Subcutaneous abdominal adipose tissue (tissue), 5 donors: ENCODE measurements around the gene DCAF8.

Experiments used
- H3K27ac ChIP-seq: one replicate; pipeline ENCODE4 v1.7.0; 2013; ENCODE audit warnings: low read depth, mild to moderate bottlenecking, inconsistent platforms, low read length, moderate library complexity
- H3K27me3 ChIP-seq, 5 donors: one replicate each; pipeline ENCODE4 v1.7.0; 2013; ENCODE audit warnings: low read length in 5 of 5, inconsistent platforms in 1 of 5; ENCODE audit not compliant: control insufficient read depth in 5 of 5, insufficient read depth in 4 of 5
- H3K36me3 ChIP-seq, 5 donors: one replicate each; pipeline ENCODE4 v1.7.0; 2013; ENCODE audit warnings: low read length in 5 of 5; ENCODE audit not compliant: control insufficient read depth in 5 of 5, insufficient read depth in 5 of 5
- H3K4me1 ChIP-seq, 5 donors: one replicate each; pipeline ENCODE4 v1.7.0; 2013; ENCODE audit warnings: low read length in 5 of 5, mild to moderate bottlenecking in 3 of 5, moderate library complexity in 1 of 5; ENCODE audit not compliant: control insufficient read depth in 5 of 5, insufficient read depth in 5 of 5
- H3K4me3 ChIP-seq, 5 donors: one replicate each; pipeline ENCODE4 v1.7.0; 2013; ENCODE audit warnings: low read length in 5 of 5, low read depth in 1 of 5
- H3K9ac ChIP-seq, 5 donors: one replicate each; pipeline ENCODE4 v1.7.0; 2013; ENCODE audit warnings: low read length in 5 of 5, mild to moderate bottlenecking in 4 of 5, moderate library complexity in 3 of 5
- H3K9me3 ChIP-seq, 5 donors: one replicate each; pipeline ENCODE4 v1.7.0; 2013; ENCODE audit warnings: low read length in 5 of 5; ENCODE audit not compliant: control insufficient read depth in 5 of 5
- donor health status: healthy.
- donor health status: healthy.
- donor health status: healthy.
- donor health status: healthy.
- donor health status: healthy.

Gene DCAF8

DNA sequence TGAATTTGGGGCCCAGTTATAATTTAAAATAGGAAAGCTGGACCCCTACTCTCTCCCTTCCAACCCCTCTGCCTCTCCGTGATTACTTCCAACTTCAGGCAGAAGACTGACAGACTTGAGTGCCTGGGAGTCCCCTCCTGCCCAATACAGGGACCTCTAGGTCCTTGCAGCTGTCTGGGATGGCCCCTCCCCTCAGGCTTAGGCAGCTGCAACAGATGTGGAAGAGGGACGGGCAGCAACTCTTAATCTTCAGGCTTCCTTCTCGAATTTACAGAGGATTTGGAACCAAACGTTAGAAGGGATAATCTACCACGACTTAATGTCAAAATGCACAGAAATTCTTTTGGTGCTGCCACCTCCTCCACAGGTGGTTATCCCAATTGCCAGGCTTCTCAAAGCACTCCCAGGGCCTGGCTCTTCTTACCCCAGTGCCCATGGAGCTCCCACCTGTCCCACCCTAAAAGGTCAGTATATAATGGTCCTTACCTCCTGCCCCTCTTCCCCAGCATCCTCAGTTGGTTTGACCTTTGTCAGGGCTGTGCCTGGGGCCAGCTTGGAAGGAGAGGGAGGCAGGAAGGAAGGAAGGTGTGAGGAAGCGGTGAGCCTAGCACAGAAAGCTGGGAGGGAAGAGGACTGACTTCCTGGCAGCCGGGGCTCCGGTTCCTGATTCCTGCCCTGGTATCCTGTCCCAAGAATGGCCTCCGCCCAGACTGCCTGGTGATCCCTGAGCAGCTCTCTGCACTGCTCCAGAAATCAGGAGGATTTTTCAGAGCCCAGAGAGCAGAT, 54.4 kb downstream of the DCAF8 start:
- Histone ChIP-seq H3K4me3 (peak overlapping the region in 2 of 5 donors; percentile 19 to 27), H3K9ac (peak overlapping the region; percentile 21 to 61 (median 38)), H3K36me3 (peaks cover 12 to 56% (median 33%) of the 10 kb centered on the region in 5 donors), H3K27ac (peak overlapping the region; percentile 91), H3K27me3 (no peaks in the 10 kb centered on the region), H3K4me1 (peaks cover 6 to 68% (median 58%) of the 10 kb centered on the region in 5 donors), H3K9me3 (no peaks in the 10 kb centered on the region)

DNA sequence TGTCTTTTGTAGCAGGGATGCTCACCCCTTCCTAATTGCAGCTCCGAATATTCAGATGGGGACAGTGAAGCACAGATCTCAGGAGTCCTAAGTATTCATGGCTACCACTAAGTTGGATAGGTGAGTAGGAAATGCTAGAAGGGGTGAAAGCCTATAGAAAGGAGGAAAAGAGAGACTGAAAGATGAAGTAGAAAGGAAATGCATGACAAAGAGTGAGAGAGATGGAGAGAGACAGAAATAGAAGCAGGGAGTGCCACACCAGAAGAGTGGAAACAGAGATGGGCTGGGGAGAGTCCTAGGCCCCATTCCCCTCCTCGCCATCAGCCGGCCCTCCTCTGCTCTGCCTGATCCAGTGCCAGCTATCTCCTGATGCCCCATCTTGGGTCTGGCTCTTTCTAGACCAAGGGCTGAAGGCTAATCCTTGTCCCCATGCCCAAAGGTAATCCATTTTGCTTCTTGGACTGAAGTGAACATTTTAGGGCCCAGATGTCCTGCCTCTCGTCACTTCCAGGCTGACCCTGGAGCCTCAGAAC, 55.2 kb downstream of the DCAF8 start:
- Histone ChIP-seq H3K9ac (peak overlapping the region in 4 of 5 donors; percentile 21 to 47 (median 30)), H3K27ac (peak overlapping the region; percentile 91), H3K4me1 (peaks cover 6 to 68% (median 58%) of the 10 kb centered on the region in 5 donors), H3K36me3 (peaks cover 5 to 48% (median 26%) of the 10 kb centered on the region in 5 donors), H3K27me3 (no peaks in the 10 kb centered on the region), H3K9me3 (no peaks in the 10 kb centered on the region), H3K4me3 (peak overlapping the region in 1 of 5 donors; percentile 92)

DNA sequence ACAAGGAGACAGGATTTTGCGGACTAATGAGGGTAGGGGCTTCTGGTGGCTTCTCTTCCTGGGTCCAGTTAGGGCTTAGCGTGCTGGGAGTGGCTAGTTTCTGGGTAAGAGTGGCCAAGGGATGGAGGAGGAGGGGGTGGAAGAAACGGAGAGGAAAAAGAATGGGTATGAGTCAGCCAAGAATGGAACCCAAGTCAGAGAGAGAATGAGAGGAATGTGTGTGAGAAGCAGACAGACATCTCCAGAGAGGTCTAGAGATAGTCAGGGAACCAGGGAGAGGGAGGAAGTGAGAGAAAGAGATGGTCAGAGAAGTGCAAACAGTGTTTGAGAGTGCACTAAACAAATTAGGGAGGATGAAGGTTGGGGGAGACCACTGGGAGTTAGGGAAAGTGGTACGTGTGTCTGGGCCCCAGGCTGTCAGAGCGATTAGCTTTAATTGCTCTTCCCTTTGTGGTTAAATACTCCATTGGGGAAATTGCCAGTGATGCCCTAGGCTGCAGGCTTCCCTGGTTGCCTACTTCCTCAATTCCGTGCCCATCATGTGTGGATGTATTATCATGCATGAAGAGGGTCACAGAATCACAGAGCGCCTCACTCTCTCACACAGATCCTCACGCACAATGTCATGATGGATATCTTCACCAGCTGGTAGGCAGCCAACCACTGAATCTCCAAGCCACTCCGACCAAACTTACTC, 55.8 kb downstream of the DCAF8 start:
- Histone ChIP-seq H3K9ac (peak overlapping the region; percentile 3 to 98 (median 95)), H3K36me3 (peaks cover 0 to 42% (median 22%) of the 10 kb centered on the region in 5 donors), H3K9me3 (no peaks in the 10 kb centered on the region), H3K27me3 (no peaks in the 10 kb centered on the region), H3K27ac (peak overlapping the region; percentile 91), H3K4me3 (peak overlapping the region; percentile 60 to 93 (median 85)), H3K4me1 (peaks cover 6 to 68% (median 58%) of the 10 kb centered on the region in 5 donors)

DNA sequence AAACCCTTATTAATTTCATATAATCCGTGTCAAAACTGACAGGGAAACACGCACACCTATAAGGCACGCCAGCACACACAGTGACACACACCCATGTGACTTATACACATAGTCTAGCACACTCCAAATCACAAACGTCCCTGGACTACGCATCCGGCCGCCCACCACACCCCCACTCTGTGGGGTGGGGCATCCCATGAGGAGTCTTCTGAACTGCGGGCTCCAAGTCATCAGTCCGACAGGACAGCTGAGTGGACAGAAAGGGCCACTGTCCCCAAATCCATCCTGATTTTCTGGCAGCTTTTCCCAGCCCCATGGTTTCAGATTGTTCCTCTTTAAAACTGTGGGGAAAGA, 56.3 kb downstream of the DCAF8 start:
- peaks cover 6 to 68% (median 58%) of the 10 kb centered on the region in 5 donors for H3K4me1 ChIP-seq

DNA sequence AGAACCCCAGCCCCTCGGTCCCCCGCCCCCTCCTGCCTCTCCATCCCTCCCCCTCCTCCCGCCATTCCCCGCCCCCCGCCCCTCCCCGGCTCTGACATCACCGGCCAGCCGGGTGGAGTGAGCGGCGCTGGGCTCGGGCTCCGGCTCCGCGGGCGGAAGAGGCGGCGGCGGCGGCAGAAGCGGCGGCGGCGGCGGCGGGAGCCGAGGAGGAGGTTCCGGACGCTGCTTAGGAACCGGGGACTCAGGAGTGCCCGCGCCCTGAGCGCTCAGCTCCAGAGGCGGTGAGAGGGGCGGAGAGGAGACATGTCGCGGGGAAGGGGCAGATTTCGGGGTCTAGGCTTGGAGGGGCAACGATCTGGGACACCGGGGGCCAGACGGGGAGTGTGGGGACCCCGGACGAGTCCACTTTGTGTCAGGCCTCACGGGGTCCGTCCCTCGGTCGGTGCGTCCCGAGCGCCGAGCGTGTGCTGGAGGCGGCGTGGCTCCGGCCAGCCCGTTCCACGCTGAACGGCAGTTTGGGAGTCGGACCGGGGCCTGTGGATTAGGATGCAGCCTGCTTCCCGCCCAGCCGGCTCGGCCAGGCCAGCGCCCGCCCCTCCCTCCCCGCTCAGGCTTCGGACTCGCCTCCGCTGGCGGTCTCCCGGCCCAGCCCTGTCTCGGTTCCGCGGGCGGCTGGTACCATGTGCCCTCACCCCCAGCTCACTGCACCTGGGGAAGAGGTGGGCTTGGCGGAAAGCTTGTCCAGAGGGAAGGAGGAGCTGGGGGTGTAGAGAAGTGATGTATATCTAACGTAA, 56.9 kb downstream of the DCAF8 start, which contains the start of gene PEA15:
PEA15 (plus strand) TSS at position 143 of the 794 bp plus-strand sequence. CDS start 6,161 bp downstream, outside the sequence.
- Histone ChIP-seq H3K27me3 (no peaks in the 10 kb centered on the region), H3K4me3 (peak within 1 kb of the TSS; percentile 60 to 93 (median 85)), H3K36me3 (peaks cover 0 to 31% (median 17%) of the 10 kb centered on the region in 5 donors), H3K4me1 (peaks cover 6 to 63% (median 55%) of the 10 kb centered on the region in 5 donors), H3K27ac (peak within 1 kb of the TSS; percentile 91), H3K9me3 (no peaks in the 10 kb centered on the region), H3K9ac (peak within 1 kb of the TSS; percentile 39 to 98 (median 95))

More for the DNA sequence above, 56.3 kb downstream of the DCAF8 start:
- H3K27me3 ChIP-seq: no peaks in the 10 kb centered on the region
- H3K4me3 ChIP-seq: peak overlapping the region; percentile 60 to 93 (median 85)
- peaks cover 0 to 36% (median 17%) of the 10 kb centered on the region in 5 donors for H3K36me3 ChIP-seq
- H3K9me3 ChIP-seq: no peaks in the 10 kb centered on the region
- H3K27ac ChIP-seq: peak overlapping the region; percentile 91
- peak overlapping the region; percentile 3 to 98 (median 95) for H3K9ac ChIP-seq

DNA sequence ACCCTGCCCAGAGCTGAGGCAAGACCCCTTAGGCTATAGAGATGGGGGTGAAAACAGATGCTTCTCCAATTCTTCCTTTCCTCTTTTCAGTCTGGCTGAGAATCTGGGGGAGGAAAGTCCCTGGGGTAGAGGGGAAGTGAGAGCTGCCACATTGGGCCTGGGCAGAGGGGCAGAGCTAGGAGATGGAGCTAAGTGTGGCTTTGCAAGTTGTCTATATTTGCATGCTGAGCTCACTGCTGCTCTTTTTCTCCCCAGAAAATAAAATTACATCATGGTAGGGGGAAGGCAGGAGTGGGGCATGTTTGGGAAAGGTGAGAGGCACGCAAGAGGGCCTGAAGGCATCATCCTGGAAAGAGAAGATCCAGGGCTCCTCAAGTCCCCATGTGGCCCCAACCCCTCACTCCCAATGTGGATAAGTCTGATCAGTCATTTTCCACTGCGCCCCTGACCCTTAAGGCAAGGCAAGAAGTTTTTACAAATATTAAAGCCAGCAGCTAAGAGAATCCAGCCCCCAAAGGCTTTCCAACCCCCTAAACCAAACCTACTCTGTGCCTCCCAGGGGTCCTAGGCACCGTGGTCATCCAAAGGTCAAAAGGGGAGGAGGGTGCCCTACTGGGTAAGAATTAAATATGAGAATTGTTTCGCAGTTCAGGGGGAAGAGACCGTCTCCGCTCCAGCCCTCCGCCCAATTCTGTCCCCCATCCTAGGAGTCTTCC, 57.7 kb downstream of the DCAF8 start:
- peaks cover 3 to 55% (median 47%) of the 10 kb centered on the region in 5 donors for H3K4me1 ChIP-seq
- H3K27ac ChIP-seq: peak overlapping the region; percentile 68
- H3K9ac ChIP-seq: peak overlapping the region in 1 of 5 donors; percentile 63
- peaks cover 0 to 25% (median 10%) of the 10 kb centered on the region in 5 donors for H3K36me3 ChIP-seq
- no peaks in the 10 kb centered on the region for H3K9me3 ChIP-seq
- H3K27me3 ChIP-seq: no peaks in the 10 kb centered on the region
- peak overlapping the region in 4 of 5 donors; percentile 37 to 50 (median 42) for H3K4me3 ChIP-seq

DNA sequence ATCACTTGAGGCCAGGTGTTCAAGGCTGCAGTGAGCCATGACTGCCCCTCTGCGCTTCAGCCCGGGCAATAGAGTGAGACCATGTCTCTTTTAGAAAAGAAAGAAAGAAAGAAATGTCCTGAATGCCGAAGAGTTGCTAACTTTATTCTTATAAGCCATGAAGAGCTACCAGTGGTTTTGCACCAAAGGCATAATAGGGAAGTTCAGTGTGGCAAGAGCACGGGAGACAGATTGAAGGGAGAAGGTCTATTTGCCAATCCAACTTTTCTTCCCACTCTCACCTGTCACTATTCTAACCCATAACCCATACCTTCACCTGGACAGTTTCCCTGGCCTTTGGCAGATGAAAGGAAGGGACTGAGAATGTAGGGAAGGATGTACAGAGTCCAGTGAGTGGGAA, 61.6 kb downstream of the DCAF8 start:
- Histone ChIP-seq H3K27me3 (no peaks in the 10 kb centered on the region), H3K4me1 (peaks cover 0 to 16% (median 13%) of the 10 kb centered on the region in 5 donors), H3K27ac (no peak overlapping the region), H3K9me3 (no peaks in the 10 kb centered on the region), H3K9ac (no peak overlapping the region), H3K4me3 (no peak overlapping the region), H3K36me3 (no peaks in the 10 kb centered on the region)

DNA sequence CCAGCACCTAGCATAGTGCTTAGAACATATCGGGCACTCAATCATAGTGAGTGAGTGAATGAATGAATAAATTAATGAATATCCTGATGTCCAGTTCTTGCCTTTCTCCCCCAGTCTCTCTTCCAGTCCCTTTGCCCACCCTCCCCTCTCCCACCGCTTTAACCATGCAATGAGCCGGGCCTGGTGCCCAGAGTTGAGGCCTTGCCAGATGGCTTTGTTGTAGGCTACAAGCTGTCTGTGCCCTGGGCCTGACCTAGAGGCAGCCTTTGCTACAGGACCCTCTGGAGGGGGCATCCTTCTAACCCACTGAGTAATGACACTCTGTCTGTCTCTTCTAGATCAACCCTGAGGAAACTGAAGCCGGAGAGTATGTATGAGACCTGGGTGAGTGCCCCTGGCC, 65.1 kb downstream of the DCAF8 start:
- no peak overlapping the region for H3K4me3 ChIP-seq
- H3K4me1 ChIP-seq: peaks cover 0 to 16% (median 11%) of the 10 kb centered on the region in 5 donors
- no peak overlapping the region for H3K27ac ChIP-seq
- H3K9ac ChIP-seq: no peak overlapping the region
- peaks cover 0 to 5% (median 0%) of the 10 kb centered on the region in 5 donors for H3K27me3 ChIP-seq
- H3K9me3 ChIP-seq: no peaks in the 10 kb centered on the region
- H3K36me3 ChIP-seq: no peaks in the 10 kb centered on the region

DNA sequence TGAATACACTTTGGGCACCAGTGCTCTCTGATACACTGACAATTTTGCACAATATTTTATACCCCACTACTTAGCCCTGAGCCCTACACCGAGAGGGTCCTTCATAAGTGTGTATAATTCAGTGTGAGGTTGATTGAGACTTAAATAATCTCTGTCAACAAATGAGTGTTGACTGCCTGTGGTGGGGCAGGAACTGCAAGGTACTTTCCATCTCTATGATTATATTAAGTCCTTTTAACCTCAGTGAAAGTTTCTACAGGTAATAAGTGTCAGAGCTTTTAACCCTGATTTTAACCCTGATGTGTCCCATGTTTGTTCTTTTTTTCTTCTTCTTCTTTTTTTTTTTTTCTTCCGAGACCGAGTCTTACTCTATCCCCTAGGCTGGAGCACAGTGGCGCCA, 66.2 kb downstream of the DCAF8 start:
- Histone ChIP-seq H3K9me3 (no peaks in the 10 kb centered on the region), H3K4me3 (no peak overlapping the region), H3K36me3 (no peaks in the 10 kb centered on the region), H3K27ac (no peak overlapping the region), H3K27me3 (peaks cover 0 to 5% (median 0%) of the 10 kb centered on the region in 5 donors), H3K9ac (no peak overlapping the region), H3K4me1 (peaks cover 0 to 16% (median 11%) of the 10 kb centered on the region in 5 donors)
